GM04503 (cell line): ENCODE results near the gene VWA8.
"Not testable (repeated sequence)": the region's sequence is repeated elsewhere in the genome, so short reads cannot be mapped to it uniquely, and the experiment has no call there.

Experiments used
- DNase-seq: peaks from one replicate; pipeline ENCODE4 v3.0.0-alpha.2; 2012; ENCODE audit warnings: low read depth

Gene VWA8

DNA sequence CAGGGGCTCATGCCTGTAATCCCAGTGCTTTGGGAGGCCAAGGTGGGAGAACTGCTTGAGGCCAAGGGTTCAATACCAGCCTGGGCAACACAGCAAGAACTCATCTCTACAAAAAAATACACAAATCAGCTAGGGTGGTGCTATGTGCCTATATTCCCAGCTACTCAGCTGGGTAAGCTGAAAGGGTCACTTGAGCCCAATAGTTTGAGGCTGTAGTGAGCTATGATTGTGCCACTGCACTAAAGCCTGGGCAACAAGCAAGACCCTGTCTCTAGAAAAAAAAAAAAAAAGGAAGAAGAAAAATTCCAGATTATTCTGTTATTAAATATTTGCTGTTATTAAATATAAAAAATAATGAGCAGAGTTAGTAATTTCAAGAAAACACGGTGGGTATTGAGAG, 372.5 kb downstream of the VWA8 start:
- no peak for DNase-seq

DNA sequence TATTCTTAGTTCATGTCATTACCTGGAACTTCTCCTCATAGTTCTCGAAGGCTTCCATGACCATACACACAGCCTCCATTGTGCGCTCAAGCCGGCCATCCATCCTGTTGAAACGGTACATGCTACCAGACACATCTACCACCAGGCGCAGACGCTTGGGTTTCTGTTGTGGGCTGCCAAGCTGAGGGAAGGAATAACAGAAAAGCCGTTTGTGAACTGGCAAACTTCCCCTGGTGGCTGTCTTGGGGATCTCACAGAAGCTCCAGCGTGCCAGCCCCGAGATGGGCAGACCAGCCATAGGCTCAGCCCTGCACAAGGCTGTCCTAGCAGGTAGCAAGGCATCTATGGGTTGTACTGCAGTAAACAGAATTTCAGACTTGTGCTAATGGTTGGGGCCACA, 373.4 kb downstream of the VWA8 start:
- no peak for DNase-seq

DNA sequence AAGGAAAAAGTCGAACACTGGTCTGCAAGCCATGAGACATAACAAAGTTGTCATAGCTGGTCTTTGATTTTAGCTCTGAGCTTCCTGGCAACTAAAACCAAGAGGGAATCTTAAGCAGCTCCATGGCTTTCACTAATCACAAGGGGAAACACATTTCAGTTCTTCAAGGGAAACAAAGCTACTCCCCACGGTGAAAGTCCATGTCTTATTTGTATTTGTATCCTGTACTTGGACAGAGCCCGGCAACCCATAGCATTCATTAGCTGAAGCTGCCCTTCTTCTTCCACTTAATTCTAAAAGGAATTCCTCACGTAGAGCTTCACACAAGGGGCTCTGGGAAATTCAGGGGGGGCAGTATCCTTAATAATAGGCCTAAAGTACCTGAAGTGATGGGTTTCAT, 374.7 kb downstream of the VWA8 start:
- DNase-seq, result no peak

DNA sequence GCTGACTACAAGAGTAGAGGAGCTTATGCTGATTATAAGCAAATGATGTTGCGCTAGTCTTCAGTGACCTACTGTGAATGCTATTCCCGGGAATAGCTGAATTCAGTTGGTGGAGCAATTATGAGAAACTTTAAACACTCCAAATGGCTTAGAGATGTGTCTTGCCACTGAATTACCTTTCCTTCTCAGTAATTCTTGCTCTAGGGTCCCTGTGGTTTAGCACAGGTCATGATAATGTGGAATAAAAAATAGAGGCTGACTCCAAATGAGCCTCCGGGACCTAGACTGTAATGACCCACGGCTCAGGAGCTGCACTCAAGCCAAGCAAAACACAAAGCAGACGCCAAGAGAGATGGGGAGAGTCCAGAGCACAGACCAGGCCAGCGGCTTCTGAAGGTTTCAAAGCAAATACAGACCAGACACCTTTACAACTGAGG, 378.9 kb downstream of the VWA8 start:
- DNase-seq, result no peak

DNA sequence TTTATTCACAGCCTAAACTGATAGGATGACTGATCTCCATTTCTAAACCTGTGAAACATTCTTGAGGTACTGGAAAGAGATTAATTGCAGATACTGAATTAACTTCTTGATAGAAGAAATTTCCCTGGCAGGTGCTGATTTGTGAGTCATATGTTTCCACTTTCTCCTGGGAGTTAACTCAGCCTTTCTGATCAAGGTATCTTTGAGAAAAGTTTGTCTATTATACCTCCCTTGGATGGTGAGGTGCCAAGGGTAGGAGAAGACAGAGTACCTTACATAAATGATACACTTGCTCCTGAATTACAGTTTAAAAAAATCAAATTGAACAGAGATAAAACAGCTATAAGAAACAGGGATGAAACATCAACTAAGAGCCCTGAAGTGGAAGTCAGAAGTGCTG, 380.6 kb downstream of the VWA8 start:
- no peak for DNase-seq

DNA sequence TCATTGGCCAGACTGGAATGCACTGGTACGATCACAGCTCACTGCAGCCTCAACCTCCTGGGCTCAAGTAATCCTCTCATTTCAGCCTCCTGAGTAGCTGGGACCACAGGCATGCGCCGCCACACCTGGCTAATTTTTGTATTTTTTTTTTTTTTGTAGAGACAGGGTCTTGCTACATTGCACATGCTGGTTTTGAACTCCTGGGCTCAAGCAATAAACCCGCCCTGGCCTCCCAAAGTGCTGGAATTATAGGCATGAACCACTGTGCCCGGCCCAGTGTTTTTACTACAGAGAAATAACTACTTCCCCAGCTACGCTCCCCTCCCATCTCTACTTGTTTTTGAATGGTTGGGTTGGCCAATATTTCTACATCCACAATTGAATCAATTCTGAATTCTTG, 381.0 kb downstream of the VWA8 start:
- no peak for DNase-seq

DNA sequence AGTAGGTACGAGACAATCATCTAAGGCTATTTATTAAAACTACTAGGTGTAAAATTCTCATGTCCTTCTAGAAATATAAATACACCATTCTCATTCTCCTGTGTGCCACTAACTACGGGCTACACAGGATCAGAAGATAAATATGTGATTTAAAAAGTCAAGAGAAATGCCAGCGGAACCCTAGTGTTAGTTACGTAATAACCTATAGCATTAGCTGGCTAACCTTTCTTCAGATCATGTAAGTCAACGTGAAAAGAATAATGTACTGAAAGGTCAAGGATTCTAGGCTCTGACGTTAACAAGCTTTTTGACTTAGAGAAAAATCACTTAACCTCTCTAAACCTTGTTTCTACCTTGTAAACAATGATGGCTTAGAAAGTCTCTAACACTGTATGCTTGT, 381.7 kb downstream of the VWA8 start:
- no peak for DNase-seq

DNA sequence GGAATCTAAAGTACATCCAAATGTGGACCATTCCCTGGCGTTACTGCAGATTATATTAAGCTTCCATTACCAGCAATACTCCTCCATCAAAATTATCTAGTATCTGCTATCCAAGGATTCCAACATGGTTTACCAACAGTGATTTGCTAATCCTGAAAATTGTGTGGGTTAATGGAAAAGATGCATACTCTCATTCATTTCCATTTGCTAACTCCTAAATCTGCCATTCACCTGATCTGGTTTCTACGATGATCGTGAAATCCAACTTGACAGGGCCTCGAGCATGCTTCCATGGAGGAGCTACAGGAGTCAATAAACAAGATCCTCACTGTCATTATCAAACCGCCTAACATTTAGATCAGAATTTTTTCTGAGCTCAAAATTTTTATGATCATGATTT, 382.5 kb downstream of the VWA8 start:
- no peak for DNase-seq

DNA sequence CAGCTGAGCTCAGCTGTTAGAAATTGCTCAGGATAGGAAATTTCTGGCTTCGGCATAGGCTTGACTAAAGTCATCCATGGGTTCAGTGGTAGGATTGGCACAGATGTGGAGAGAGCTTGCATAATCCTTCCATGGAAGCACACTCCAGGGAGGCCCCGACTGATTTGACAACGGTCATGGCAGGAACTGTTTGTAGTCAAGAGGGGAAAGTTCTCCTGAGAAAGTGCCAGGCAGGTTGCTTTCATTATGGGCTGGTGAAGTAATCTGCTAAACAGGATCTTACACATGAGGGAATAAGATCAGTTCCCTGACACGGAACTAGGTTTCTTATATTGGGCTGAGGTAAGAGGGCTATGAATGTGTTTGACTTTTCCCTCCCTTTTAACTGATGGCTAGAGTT, 383.5 kb downstream of the VWA8 start:
- DNase-seq, result peak; percentile 38

DNA sequence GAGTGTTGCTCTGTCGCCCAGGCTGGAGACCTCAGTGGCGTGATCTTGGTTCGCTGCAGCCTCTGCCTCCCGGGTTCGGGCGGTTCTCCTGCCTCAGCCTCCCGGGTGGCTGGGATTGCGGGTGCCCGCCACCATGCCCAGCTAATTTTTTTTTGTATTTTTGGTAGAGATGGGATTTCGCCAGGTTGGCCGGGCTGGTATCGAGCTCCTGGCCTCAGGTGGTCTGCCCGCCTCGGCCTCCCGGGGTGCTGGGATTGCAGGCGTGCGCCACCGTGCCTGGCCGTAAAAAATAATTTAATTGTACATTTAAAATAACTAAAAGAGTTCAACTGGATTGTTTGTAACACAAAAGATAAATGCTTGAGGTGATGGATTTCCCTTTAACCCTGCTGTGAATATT, 387.3 kb downstream of the VWA8 start:
- not testable (repeated sequence) for DNase-seq

DNA sequence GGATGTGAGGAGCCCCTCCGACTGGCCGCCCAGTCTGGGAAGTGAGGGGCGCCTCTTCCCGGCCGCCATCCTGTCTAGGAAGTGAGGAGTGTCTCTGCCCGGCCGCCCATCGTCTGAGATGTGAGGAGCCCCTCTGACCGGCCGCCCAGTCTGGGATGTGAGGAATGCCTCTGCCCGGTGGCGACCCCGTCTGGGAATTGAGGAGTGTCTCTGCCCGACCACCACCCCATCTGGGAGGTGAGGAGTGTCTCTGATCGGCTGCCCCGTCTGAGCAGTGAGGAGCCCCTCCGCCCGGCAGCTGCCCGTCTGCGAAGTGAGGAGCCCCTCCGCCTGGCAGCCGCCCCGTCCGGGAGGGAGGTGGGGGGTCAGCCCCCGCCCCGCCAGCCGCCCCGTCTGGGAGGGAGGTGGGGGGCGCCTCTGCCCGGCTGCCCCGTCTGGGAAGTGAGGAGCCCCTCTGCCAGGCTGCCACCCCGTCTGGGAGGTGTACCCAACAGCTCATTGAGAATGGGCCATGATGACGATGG, 389.0 kb downstream of the VWA8 start:
- not testable (repeated sequence) for DNase-seq

DNA sequence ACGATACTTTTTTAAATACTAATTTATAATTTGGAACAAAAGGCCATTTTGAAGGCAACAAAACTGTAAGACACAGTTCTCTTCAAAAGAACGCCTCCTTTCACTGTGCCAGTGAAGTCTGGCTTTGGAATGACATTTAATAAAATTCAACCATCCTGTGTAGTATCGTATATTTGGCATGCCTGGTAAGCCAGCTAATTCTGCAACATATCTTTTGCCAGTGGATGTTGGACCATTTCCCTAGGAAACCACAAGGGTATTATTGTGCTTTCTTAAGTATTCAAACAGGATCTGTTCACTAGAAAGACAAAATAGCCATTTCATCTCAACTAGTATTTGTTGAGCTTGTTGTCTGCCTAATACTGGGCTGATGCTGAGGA, 391.9 kb downstream of the VWA8 start:
- DNase-seq, result no peak

DNA sequence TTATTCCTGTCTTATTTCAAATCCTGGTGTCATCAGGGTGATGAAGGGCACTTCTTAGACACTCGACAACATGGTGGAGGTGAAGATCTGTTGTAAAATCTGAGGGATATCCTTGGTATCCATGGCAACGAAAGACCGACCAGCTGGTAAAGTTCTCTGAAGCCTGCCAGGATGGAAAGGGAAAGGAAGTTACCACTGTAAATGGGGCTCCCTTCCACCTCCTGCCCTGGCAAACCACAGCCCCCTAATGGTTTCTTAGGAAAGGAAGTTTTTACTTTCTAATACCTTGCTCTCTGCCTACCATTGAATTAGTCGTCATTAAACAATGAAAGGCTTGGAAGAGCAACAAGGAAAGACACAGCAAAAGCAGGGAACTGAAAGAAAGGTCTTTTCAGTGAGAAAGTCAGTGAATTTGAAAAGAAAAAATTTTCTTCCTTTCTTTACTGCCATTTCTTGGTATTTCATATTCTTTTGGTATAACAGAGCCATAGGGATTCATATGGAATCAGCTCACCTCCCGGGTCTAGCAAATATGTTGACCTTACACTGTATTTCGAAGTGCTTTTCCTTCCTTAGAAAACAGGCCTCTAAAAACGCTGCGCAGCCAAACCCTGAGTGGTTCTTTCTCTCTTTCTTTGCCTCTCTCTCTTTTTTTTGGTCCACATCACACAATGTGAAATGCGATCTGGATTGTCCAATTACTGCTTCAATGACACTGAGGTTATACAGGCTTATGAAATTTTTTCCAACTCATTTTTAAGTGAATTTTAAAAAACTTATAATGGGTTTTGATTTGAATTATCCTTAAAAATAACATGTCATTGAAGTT, 392.6 kb downstream of the VWA8 start:
- DNase-seq, result no peak

DNA sequence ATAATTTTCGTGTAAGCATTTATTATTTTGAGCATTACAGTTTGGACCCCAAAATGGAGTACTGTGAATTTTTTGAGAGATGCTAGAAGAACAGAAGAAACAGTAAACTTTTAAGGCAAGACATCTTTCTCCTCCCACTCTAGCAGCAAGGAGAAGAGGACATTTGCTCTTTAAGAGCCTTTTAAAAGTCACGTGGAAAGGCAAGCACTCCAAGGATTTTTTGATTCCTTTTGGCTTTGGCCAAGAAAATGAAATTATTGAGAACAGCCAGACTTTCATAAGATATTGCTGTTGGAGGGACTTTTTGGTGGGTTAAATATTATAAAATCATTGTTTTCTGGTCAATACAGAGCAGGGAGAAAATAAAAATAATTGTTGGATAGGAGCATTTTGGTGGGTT, 393.5 kb downstream of the VWA8 start:
- no peak for DNase-seq

DNA sequence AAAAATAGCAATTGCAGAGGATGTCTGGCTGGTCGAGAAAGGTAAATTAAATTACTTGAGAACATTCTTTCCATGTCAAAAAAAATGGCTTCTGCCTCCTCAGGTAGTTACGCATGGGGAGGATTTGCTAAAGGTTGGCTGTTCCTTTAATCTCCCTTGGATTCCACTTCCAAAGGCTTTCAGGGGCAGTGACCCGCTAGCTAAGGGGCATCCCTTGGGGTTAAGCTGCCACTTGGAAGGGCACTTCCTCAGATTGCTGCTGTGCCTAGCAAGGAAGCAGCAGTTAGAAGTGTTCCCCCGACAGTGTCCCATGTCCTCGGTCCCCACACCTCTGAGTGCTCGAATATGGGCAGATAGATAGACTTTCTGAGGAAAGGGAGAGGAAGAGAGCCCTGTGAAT, 395.1 kb downstream of the VWA8 start:
- DNase-seq, result no peak

DNA sequence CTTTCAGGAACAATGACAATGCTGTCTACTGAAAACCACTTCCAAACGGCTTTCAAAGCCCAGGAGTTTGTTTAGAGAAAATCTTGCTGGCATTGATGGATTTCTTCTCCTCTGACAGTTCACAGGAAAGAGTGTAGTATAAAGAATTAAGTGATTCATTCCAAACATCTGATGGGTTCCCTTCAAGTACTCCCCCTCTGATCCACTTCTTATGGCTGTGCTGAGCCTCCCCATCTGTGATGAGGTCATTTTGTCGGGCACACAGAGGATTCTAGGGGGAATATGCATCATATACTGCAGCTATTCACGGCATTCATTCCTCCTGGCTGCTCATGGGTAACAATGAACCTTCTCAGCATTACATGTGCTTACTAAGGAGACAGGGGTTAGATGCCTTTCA, 395.7 kb downstream of the VWA8 start:
- DNase-seq, result no peak

DNA sequence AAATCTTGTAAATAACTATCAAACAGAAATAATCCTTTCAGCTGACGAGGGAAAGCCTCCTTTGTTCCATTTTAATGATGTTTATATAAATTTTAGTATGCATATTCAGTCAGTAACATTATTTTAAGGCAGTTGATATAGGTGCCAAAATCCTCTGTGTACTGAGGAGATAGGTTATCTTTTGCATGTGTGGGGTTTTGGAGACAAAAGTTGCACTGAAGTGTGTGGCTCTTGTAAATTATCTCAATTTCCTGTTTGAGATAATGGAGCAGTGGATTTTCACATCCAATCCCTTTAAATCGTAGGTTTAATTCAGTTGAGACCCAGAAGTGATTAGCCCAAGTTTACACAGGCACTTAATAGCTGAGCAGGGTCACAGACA, 396.9 kb downstream of the VWA8 start:
- DNase-seq, result no peak

DNA sequence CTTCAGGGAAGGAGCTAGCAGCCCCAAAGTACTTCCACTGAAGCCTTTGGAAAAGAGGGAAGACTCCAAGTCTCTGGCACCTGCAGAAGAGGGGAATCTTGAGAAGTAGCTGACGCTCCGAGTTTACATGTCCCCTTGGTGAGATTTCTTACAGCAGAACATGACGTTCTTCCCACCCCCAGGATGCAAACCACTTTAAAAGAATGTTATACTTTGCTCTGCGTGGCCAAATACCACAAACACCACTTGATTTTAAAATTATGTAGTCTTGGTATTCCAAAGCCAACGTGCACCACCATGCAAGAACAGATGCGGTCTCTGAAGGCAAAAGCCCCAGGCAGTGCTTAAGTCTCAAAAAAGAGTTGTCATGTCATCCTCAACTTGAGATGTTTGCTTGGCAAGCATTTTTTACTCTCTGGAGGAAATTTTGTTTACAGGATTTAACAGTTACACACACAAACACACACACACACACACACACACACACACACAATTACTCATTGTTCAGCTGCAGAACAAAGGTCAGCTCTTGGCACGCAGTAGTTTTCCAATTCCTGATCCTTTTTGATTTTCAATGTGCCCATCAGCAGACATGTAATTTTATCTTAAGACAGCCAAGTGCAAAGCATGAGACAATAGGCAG, 397.4 kb downstream of the VWA8 start:
- no peak for DNase-seq

DNA sequence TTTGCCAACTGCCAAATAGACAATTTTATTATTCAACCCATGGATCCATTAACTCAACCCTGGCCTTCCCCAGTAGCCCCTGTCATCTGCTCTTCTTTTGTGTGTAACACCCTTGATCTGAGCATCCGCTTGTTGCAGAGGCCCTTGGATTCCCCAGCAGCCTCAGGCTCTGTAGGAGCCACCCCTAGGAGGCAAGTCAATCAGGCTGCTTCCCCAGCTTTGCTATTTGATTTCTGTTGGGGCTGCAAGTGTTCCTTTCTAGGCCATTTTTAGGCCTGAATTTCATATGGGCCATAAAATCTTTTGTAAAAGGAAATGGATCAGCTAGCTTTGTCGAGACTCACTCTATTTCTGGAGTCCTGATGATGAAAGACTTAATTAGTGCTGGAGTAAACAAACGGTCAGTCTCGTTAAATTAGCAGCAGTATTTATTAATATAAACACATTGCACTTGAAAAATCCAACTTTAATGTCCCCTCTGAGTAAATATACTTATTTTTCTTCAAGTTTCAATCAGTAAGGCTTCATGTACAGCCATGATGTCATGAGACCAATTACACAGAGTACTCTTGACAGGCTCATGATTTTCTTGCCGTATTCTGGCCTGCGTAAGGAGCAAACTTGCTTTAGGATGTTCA, 398.2 kb downstream of the VWA8 start:
- DNase-seq, result no peak

DNA sequence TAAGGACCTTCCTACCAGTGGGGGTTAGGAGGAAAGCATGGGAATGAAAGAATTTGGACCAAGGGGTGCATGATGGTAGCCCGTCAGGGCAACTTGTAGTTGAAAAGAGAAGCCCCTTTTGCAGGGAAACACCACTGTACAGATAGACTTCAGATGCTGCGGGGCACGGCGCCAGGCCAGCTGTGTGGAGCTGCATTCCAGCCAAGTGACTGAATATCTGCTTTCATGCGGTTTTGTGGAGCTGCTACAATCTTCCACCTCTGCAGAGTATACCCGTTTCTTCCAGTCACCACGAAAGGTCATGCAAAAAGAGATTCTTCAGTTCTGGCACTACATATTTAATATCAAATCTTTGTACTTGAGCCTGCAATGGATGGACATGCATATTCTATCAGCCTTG, 398.8 kb downstream of the VWA8 start:
- DNase-seq, result no peak

DNA sequence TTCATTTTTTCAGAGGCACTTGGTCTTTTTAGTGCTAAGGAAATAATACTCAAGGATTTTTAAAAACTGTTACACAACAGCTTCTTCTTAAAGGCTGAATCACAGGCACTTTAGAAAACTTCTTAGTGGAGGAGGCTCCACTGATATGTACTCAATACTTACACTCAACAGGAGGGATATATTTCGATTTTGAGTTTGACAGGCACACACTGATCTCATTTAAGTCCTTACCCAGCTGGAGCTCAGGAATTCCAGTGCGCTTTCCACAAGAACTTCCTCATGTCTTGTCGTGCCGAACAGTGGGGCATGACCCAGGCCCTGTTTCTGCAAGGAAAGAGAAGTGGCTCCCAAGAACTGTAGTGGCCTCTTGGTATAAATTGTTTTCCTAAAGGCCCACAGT, 399.7 kb downstream of the VWA8 start:
- no peak for DNase-seq

DNA sequence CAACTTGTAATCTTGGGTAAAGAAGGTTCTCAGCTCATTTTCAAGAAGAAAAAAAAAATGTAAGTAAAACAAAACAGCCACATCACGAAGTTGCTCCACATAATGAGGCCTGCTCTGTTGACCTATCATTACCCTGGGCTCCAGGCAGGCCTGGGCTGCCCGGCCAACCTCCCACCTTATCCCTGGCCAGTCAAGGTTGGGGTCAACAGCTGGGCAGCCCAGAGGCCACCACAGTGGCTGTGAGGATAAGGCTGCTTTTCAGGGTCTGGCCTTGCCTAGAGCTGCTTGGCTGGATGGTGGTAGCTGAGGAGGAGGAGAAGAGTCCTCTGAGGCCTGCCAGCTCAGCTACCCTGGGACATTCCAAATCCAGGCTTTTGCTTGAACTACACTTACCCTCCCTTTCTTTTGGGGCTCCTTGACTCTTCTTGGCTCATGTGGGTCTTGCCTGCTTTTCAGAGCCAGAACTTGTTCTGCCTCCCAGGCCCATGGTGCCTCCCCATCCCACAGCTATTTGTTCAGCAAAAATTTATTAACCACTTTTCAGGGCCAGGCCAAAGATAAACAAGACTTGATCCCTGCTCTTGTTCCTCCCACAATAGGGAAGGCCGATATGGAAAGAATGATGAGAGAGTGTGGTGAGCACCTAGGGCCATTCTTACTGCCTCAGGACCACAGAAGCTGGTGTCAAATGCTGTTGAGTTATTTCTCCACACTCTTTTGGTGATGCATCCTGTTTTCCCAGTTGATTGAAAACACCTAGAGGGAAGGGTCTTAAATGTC, 401.9 kb downstream of the VWA8 start:
- no peak for DNase-seq
